Measurements from ENCODE around the gene NAXD.

Gene NAXD

DNA sequence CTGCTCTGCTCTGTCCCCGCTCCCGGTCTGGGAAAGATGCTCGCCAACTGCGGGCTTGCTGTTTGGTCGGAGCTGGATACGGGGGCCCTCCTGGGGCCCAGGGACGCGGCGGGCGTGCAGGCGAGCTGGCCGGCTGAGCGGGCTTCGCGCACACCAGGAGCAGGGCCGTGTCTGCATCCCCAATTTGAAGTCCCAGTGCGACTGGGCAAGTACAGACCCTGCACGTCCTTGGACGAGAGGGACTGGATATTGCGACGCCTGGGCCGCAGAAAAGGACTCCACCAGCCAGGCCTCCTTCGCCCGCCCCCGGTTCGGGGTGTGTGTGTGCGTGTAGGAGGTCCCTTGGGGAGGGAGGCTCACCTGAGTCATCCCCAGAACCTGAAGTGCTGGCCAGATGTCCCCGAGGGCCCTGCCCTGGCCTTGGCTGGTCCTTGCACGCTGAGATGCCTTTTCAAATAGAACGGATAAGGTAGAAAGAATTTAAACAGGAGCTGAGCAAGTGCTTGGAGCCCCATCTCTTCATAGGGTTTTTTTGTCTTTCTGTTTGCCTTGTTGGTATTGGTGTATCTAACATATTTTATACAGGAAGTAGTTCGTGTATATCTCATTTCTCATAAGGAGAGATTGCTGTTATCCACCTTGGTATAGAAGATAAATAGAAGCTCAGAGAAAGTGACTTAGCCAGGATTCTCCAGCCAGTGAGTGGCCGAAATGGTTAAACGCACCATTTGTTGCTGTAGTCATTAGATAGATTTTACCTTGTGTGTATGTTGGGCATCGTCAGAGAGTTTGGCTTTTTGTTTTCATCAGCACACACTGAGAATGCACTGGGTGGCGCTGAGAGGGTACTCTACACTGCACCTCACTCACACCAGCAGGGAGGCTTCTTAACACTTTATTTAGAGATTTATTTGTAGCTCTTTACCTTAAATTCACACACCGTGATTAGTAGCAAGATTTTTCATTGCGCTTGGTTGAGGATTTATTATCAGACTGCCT lies 1.1 kb downstream of the NAXD start:
- peak overlapping the region; percentile 83 to 87 for H3K9ac ChIP-seq (ENCODE audit: low read depth in 1 of 2, low read length in 2 of 2)
- peak overlapping the region; percentile 94 for H3K27ac ChIP-seq (ENCODE audit: low read depth, low read length)
- H3K9me3 ChIP-seq (ENCODE audit: control insufficient read depth in 1 of 2, low read length in 2 of 2): no peaks in the 10 kb centered on the region
- peak overlapping the region; percentile 87 to 90 for H3K4me3 ChIP-seq (ENCODE audit: low read depth in 1 of 2, low read length in 2 of 2)
- no peaks in the 10 kb centered on the region for H3K36me3 ChIP-seq (ENCODE audit: control insufficient read depth in 1 of 2, insufficient read depth in 2 of 2, low read length in 2 of 2)
- H3K4me1 ChIP-seq (ENCODE audit: control insufficient read depth in 1 of 2, insufficient read depth in 2 of 2, low read length in 2 of 2): peaks cover 29% of the 10 kb centered on the region in 2 donors
- no peaks in the 10 kb centered on the region for H3K27me3 ChIP-seq (ENCODE audit: control insufficient read depth in 1 of 2, insufficient read depth in 2 of 2, low read length in 2 of 2)

DNA sequence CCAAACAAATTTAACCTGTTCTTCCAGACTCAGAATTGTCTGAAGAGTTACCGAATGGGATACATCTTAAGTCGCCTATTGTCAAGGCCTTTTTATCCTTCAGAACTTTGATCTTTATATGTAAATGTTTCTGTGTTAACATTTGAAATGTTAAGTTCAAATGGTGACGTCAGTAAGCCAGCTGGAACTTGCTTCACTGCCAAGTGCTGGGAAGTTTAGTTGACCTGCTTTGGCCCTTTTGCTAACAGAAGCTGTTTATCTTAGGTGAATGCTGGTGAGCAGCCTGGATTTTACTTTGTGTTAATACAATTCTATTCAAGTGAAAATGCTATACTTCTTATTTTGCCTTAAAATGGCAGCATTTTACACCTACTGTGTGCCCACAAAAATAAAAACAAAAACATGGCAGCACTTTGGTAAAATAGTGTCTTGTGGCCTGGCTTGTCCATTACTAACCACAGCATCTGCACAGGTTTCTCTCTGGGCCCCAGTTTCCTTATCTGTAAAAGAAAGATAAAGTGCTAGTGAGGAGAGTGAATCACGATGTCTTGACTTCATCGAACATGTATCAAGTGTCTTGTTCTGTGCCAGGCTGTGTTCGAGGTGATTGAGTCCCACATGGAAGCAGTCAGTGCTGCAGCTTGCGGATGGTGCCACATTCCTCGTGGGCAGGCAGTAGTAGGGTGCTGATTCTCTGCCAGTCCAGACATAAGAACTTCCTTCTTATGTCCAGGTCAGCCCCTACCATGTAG lies 2.2 kb downstream of the NAXD start:
- Histone ChIP-seq H3K4me1 (ENCODE audit: control insufficient read depth in 1 of 2, insufficient read depth in 2 of 2, low read length in 2 of 2) (peaks cover 29% of the 10 kb centered on the region in 2 donors), H3K36me3 (ENCODE audit: control insufficient read depth in 1 of 2, insufficient read depth in 2 of 2, low read length in 2 of 2) (peaks cover 5% of the 10 kb centered on the region in 2 donors), H3K27me3 (ENCODE audit: control insufficient read depth in 1 of 2, insufficient read depth in 2 of 2, low read length in 2 of 2) (no peaks in the 10 kb centered on the region), H3K27ac (ENCODE audit: low read depth, low read length) (peak overlapping the region; percentile 36), H3K4me3 (ENCODE audit: low read depth in 1 of 2, low read length in 2 of 2) (peak overlapping the region; percentile 87 to 90), H3K9ac (ENCODE audit: low read depth in 1 of 2, low read length in 2 of 2) (peak overlapping the region; percentile 12 to 83), H3K9me3 (ENCODE audit: control insufficient read depth in 1 of 2, low read length in 2 of 2) (no peaks in the 10 kb centered on the region)

DNA sequence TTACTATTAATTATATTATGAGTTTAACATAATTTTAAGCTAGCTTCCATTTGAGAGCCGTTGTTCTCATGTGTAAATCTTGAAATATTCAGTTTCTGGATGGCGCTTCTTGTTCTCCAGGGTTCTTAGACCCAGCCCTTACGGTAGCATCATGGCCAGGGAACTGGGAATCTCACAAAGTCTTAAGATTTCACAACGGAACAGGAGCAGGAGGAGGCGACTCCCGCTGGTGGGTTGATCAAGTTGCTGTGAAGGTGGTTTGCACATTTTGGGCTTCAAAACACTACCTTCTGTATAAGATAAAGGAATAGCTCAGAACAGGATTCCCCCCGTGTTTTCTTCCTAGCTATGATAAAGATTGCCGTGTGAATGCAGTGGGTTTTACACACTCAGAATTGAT lies 2.8 kb downstream of the NAXD start:
- Histone ChIP-seq H3K9me3 (ENCODE audit: control insufficient read depth in 1 of 2, low read length in 2 of 2) (no peaks in the 10 kb centered on the region), H3K4me3 (ENCODE audit: low read depth in 1 of 2, low read length in 2 of 2) (peak overlapping the region in 1 of 2 donors; percentile 31), H3K27me3 (ENCODE audit: control insufficient read depth in 1 of 2, insufficient read depth in 2 of 2, low read length in 2 of 2) (no peaks in the 10 kb centered on the region), H3K27ac (ENCODE audit: low read depth, low read length) (no peak overlapping the region), H3K36me3 (ENCODE audit: control insufficient read depth in 1 of 2, insufficient read depth in 2 of 2, low read length in 2 of 2) (peaks cover 10 to 12% of the 10 kb centered on the region in 2 donors), H3K9ac (ENCODE audit: low read depth in 1 of 2, low read length in 2 of 2) (no peak overlapping the region), H3K4me1 (ENCODE audit: control insufficient read depth in 1 of 2, insufficient read depth in 2 of 2, low read length in 2 of 2) (peaks cover 29% of the 10 kb centered on the region in 2 donors)

DNA sequence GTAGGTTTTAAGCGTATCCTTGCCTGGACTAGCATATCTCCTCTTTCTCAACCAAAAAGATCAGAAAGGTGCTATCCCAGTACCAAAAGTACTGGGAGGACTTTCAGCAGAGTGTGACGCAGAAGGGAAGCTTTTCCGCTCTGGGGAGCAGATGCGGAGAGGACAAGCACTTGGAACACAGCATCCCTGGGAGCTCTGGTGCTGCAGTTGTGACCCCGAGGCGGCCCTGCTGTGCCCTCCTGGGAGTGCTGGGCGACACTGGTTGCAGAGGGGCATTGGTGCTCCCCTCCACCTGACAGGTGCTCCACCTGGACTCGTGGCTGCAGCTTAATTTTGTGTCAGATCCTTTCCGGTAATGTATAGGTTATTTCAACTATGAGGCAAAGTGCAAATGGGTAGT lies 3.4 kb downstream of the NAXD start:
- Histone ChIP-seq H3K27me3 (ENCODE audit: control insufficient read depth in 1 of 2, insufficient read depth in 2 of 2, low read length in 2 of 2) (no peaks in the 10 kb centered on the region), H3K9me3 (ENCODE audit: control insufficient read depth in 1 of 2, low read length in 2 of 2) (no peaks in the 10 kb centered on the region), H3K4me1 (ENCODE audit: control insufficient read depth in 1 of 2, insufficient read depth in 2 of 2, low read length in 2 of 2) (peaks cover 29% of the 10 kb centered on the region in 2 donors), H3K36me3 (ENCODE audit: control insufficient read depth in 1 of 2, insufficient read depth in 2 of 2, low read length in 2 of 2) (peaks cover 14 to 17% of the 10 kb centered on the region in 2 donors), H3K9ac (ENCODE audit: low read depth in 1 of 2, low read length in 2 of 2) (no peak overlapping the region), H3K4me3 (ENCODE audit: low read depth in 1 of 2, low read length in 2 of 2) (no peak overlapping the region), H3K27ac (ENCODE audit: low read depth, low read length) (no peak overlapping the region)

DNA sequence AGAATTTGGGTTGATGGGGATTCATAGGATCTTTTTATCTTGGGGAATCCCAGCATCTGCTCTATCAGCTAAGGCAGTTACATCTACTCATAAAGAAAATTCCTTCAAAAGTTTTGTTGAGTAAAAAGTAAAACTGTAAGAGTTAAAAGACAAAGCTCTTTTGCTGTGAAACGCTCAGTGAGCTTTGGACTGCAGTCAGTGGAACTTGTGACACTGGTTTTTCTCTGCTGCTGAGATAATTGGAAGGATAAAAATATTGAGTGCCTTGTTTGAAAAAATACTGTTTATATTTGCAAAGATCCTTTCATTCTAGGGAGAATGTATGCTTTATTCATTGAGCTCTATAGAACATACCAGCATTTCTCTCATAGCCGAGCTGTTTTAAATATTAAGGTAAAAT lies 5.3 kb downstream of the NAXD start:
- Histone ChIP-seq H3K4me3 (ENCODE audit: low read depth in 1 of 2, low read length in 2 of 2) (no peak overlapping the region), H3K36me3 (ENCODE audit: control insufficient read depth in 1 of 2, insufficient read depth in 2 of 2, low read length in 2 of 2) (peaks cover 14 to 28% of the 10 kb centered on the region in 2 donors), H3K4me1 (ENCODE audit: control insufficient read depth in 1 of 2, insufficient read depth in 2 of 2, low read length in 2 of 2) (peaks cover 23 to 30% of the 10 kb centered on the region in 2 donors), H3K9ac (ENCODE audit: low read depth in 1 of 2, low read length in 2 of 2) (no peak overlapping the region), H3K27ac (ENCODE audit: low read depth, low read length) (no peak overlapping the region), H3K27me3 (ENCODE audit: control insufficient read depth in 1 of 2, insufficient read depth in 2 of 2, low read length in 2 of 2) (no peaks in the 10 kb centered on the region), H3K9me3 (ENCODE audit: control insufficient read depth in 1 of 2, low read length in 2 of 2) (no peaks in the 10 kb centered on the region)

DNA sequence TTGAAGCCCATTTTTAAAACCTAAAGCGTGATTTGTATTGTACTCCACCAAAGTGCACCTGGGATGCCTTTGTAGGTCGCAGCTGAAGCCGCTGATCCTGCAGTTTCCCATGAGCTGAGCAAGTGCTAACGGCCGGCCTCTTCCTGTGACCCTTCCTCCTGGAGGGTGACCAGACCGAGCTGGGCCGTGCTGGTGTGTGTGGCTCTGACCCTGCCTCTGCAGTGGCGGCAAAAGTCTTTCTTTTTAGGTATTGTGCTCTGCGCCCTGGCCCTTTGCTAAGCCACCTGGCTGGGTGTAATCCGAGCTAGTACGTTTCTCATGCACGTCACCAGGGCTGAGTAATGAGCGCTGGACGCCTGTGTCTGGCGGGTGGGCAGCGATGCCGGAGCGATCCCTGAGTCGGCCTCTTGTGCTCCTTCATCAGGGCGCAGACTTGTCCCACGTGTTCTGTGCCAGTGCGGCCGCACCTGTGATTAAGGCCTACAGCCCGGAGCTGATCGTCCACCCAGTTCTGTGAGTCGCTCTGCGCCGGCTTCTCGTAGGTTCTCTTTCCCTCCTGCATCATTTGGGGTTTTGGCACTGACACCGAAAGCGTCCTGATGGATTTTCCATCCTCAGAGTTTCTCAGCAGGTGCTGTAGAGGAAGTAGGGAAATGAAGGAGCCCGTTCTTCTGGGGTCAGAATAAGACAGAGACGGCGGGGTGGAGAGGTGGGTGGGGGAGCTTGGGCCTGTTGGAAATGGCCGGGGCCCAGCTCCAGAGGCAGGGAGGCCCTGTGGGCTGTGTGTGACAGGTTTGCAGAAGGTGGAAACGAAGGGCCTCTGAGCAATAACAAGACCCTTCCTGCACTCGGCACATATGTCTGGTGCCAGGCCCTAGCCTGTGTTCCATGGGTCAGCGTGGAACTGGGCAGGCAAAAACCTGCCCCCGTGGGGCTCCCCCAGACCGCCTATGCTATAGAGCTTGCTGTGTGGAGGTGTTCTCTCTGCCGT lies 9.7 kb downstream of the NAXD start:
- H3K36me3 ChIP-seq (ENCODE audit: control insufficient read depth in 1 of 2, insufficient read depth in 2 of 2, low read length in 2 of 2): peaks cover 24 to 62% of the 10 kb centered on the region in 2 donors
- H3K27ac ChIP-seq (ENCODE audit: low read depth, low read length): no peak overlapping the region
- H3K9me3 ChIP-seq (ENCODE audit: control insufficient read depth in 1 of 2, low read length in 2 of 2): no peaks in the 10 kb centered on the region
- peak overlapping the region in 1 of 2 donors; percentile 34 for H3K9ac ChIP-seq (ENCODE audit: low read depth in 1 of 2, low read length in 2 of 2)
- peaks cover 0 to 14% of the 10 kb centered on the region in 2 donors for H3K4me1 ChIP-seq (ENCODE audit: control insufficient read depth in 1 of 2, insufficient read depth in 2 of 2, low read length in 2 of 2)
- H3K27me3 ChIP-seq (ENCODE audit: control insufficient read depth in 1 of 2, insufficient read depth in 2 of 2, low read length in 2 of 2): no peaks in the 10 kb centered on the region
- no peak overlapping the region for H3K4me3 ChIP-seq (ENCODE audit: low read depth in 1 of 2, low read length in 2 of 2)

DNA sequence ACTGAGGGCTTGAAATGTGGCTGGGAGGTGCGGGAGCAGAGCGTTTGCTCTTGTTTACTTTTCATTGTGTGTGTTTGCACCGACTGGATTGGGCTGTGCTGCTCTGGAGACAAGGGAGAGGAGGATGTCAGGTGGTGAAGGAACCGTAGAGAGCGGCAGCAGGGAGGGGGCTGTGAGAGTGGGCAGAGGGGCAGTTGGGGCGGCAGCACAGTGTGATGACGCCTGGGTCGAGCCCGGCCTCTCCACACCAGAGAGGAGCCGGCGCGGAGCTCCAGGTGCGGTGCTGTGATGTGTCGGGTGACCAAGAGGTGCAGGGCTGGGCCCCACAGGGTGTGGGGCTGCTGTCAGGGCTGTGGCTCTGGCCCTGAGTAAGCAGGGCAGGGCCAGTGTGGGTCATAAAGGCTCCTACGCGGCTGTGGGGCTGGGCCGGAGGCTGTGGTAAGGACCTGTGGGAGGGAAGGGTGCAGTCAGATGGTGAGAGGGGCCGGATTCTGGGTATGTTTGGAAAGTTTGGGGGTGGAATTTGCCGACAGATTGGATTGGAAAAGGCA lies 10.5 kb downstream of the NAXD start:
- no peaks in the 10 kb centered on the region for H3K9me3 ChIP-seq (ENCODE audit: control insufficient read depth in 1 of 2, low read length in 2 of 2)
- H3K27me3 ChIP-seq (ENCODE audit: control insufficient read depth in 1 of 2, insufficient read depth in 2 of 2, low read length in 2 of 2): no peaks in the 10 kb centered on the region
- H3K36me3 ChIP-seq (ENCODE audit: control insufficient read depth in 1 of 2, insufficient read depth in 2 of 2, low read length in 2 of 2): peaks cover 24 to 70% of the 10 kb centered on the region in 2 donors
- peaks cover 0 to 9% of the 10 kb centered on the region in 2 donors for H3K4me1 ChIP-seq (ENCODE audit: control insufficient read depth in 1 of 2, insufficient read depth in 2 of 2, low read length in 2 of 2)
- H3K9ac ChIP-seq (ENCODE audit: low read depth in 1 of 2, low read length in 2 of 2): peak overlapping the region in 1 of 2 donors; percentile 34
- no peak overlapping the region for H3K27ac ChIP-seq (ENCODE audit: low read depth, low read length)
- no peak overlapping the region for H3K4me3 ChIP-seq (ENCODE audit: low read depth in 1 of 2, low read length in 2 of 2)

DNA sequence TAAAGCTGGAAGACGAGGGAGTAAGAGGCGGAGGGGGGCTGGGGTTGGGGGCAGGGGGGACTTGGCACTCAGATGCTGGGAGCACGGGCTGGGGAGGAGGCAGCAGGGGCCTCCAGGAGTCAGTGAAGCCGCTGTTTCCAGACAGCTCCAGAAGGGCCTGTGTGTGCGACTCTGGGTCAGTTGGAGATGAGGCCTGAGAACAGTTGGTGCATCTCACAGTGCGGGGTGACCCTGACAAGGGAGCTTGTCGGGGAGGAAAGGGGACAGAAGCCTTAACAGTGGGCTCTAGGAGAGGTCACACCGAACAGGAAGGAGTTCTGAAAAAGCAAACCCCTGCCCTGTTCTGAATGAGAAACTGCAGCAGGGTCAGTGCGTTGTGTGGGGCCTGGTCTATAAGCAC lies 11.2 kb downstream of the NAXD start:
- H3K27me3 ChIP-seq (ENCODE audit: control insufficient read depth in 1 of 2, insufficient read depth in 2 of 2, low read length in 2 of 2): no peaks in the 10 kb centered on the region
- H3K9ac ChIP-seq (ENCODE audit: low read depth in 1 of 2, low read length in 2 of 2): no peak overlapping the region
- H3K4me1 ChIP-seq (ENCODE audit: control insufficient read depth in 1 of 2, insufficient read depth in 2 of 2, low read length in 2 of 2): peaks cover 0 to 6% of the 10 kb centered on the region in 2 donors
- no peak overlapping the region for H3K27ac ChIP-seq (ENCODE audit: low read depth, low read length)
- H3K36me3 ChIP-seq (ENCODE audit: control insufficient read depth in 1 of 2, insufficient read depth in 2 of 2, low read length in 2 of 2): peaks cover 27 to 76% of the 10 kb centered on the region in 2 donors
- H3K9me3 ChIP-seq (ENCODE audit: control insufficient read depth in 1 of 2, low read length in 2 of 2): no peaks in the 10 kb centered on the region
- no peak overlapping the region for H3K4me3 ChIP-seq (ENCODE audit: low read depth in 1 of 2, low read length in 2 of 2)

DNA sequence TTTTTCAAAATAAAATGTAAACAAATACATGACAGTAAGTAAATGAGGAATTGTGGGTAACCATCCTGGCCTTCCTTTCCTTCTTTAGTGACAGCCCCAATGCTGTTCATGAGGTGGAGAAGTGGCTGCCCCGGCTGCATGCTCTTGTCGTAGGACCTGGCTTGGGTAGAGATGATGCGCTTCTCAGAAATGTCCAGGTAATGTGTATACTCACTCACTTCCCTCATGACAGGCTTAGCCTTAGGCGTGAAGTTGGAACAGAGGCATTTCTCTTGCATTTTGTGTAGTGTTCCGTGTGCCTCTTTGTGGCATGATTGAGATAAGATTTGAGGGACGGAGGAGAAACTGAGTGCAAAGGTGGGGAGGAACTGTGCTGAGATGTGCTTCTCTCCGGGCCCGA lies 12.0 kb downstream of the NAXD start:
- Histone ChIP-seq H3K4me1 (ENCODE audit: control insufficient read depth in 1 of 2, insufficient read depth in 2 of 2, low read length in 2 of 2) (peaks cover 0 to 6% of the 10 kb centered on the region in 2 donors), H3K36me3 (ENCODE audit: control insufficient read depth in 1 of 2, insufficient read depth in 2 of 2, low read length in 2 of 2) (peaks cover 24 to 74% of the 10 kb centered on the region in 2 donors), H3K9ac (ENCODE audit: low read depth in 1 of 2, low read length in 2 of 2) (no peak overlapping the region), H3K27ac (ENCODE audit: low read depth, low read length) (no peak overlapping the region), H3K4me3 (ENCODE audit: low read depth in 1 of 2, low read length in 2 of 2) (no peak overlapping the region), H3K27me3 (ENCODE audit: control insufficient read depth in 1 of 2, insufficient read depth in 2 of 2, low read length in 2 of 2) (no peaks in the 10 kb centered on the region), H3K9me3 (ENCODE audit: control insufficient read depth in 1 of 2, low read length in 2 of 2) (no peaks in the 10 kb centered on the region)

All from duodenal mucosa (tissue), 2 donors.